ENCODE data around the gene HYOU1.
A peak's percentile ranks its signal among the peaks of the same experiment; 100 is the strongest.

HYOU1 gene

DNA sequence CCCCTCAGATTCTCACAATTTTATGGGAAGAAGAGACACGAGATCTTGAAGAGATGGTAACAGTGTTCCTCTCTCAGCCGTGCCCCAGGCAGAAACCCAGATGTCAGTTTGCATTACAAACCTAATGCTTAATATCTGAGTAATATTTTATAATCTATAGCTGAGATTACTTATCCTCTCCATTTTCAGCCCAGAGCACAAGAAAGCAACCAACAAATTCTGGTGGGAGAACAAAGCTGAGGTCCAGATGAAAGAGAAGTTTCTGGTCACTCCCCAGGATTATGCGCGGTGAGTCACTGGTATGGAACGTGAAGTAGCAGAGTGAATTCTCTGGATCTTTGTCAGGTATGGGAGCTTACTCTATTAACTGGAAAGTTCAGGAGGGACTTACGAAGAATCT, 58.2 kb downstream of the HYOU1 start:
- TF ChIP-seq, protein P1, sequence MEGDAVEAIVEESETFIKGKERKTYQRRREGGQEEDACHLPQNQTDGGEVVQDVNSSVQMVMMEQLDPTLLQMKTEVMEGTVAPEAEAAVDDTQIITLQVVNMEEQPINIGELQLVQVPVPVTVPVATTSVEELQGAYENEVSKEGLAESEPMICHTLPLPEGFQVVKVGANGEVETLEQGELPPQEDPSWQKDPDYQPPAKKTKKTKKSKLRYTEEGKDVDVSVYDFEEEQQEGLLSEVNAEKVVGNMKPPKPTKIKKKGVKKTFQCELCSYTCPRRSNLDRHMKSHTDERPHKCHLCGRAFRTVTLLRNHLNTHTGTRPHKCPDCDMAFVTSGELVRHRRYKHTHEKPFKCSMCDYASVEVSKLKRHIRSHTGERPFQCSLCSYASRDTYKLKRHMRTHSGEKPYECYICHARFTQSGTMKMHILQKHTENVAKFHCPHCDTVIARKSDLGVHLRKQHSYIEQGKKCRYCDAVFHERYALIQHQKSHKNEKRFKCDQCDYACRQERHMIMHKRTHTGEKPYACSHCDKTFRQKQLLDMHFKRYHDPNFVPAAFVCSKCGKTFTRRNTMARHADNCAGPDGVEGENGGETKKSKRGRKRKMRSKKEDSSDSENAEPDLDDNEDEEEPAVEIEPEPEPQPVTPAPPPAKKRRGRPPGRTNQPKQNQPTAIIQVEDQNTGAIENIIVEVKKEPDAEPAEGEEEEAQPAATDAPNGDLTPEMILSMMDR (IDR thresholded peaks at IDR 0.05; ENCODE audit: borderline replicate concordance, control extremely low read depth, extremely low read depth, insufficient read depth, missing control alignments), result no peak
- DNase-seq (ENCODE audit: low spot score), result no peak
- in situ Hi-C loops (cut with MboI; ENCODE audit: low sequenced_read_pairs, unreplicated experiment), result no loop called here

DNA sequence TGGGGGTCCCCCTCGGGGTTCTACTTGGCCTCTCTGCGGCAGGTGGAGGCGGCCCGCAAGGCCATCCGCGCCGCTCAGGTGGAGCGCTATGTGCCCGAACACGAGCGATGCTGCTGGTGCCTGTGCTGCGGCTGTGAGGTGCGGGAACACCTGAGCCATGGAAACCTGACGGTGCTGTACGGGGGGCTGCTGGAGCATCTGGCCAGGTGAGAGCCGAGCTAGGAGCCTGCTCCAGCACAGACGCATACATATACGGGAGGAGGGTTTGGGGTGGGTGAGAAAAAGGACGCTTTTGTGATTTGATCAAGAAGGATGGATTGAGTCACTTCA, 58.7 kb downstream of the HYOU1 start:
- TF ChIP-seq, protein P1 (IDR thresholded peaks at IDR 0.05; ENCODE audit: borderline replicate concordance, control extremely low read depth, extremely low read depth, insufficient read depth, missing control alignments), result no peak
- in situ Hi-C loops (cut with MboI; ENCODE audit: low sequenced_read_pairs, unreplicated experiment), result no loop called here
- no peak for DNase-seq (ENCODE audit: low spot score)

DNA sequence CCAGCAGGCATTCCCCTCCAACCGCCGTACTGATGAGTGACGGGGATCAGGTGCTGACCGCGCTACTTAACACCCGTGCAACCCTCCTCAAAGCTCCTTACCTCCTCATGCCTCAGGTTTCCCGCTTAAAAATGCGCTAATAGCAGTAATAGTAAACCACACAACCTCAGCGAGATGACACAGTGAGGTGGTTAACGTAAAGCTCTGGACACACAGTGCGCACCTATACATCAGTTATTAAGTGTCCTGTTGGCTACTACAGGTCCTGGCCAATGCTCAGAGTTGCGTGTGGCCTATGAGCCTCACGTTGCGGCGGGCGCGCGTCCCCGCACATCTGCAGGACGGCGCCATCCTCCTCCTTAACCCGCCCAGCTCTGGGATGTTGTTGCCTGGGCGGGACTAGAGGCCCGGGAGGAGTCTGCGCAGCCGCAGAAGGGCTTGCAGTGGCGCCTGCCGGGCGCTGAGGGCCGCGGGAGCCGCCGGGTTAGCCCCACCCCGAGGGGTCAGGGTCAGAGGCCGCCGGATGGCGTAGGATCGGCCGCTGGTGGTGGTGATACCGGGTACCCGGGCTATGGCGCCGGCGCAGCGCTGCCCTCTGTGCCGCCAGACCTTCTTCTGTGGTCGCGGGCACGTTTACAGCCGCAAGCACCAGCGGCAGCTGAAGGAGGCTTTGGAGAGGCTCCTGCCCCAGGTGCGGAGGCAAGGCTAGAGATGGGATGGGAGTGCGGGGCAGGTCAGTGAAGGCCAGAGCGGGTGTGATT, 59.2 kb downstream of the HYOU1 start, which contains the start of gene CENATAC:
Gene CENATAC, plus strand, starts transcription at position 512 of the 761 bp plus-strand sequence. Its CDS starts 60 bp downstream, at position 572.
- TF ChIP-seq, protein P1 (IDR thresholded peaks at IDR 0.05; ENCODE audit: borderline replicate concordance, control extremely low read depth, extremely low read depth, insufficient read depth, missing control alignments), result no peak
- in situ Hi-C loops (cut with MboI; ENCODE audit: low sequenced_read_pairs, unreplicated experiment), result no loop called here
- peak; percentile 99 for DNase-seq (ENCODE audit: low spot score)

DNA sequence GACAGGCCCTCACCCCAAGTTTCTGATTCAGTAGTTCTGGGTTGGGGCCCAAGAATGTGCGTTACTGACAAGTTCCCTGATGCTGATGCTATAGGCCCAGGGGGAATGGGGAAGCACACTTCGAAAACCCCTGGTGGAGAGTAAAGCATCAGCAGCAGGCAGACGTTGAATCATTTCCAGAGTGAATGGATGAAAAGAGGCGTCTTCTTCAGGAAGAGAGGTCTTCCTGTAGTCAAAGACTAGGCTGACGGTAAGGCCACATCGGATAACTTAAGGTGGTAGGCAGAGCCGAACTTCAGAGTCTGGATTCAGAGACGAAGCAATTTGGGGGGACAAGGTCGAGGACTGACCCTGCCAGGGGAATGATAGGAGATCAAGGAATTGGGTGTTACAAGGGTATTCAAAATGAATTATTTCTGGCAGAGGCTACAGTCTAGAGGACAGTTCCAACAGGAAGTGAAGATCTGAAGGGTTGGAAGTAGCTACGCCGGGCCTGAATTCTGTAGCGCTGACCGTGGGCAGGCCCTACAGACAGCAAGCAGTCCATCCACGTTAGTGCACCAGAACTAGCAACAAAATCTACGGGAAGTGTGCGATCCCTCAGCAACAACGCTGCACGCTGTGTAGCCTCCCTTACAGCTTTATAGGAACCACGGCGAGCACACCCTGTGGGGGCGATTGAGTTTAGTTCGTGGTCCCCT, 59.9 kb downstream of the HYOU1 start:
- peak; percentile 71 for DNase-seq (ENCODE audit: low spot score)
- TF ChIP-seq, protein P1 (IDR thresholded peaks at IDR 0.05; ENCODE audit: borderline replicate concordance, control extremely low read depth, extremely low read depth, insufficient read depth, missing control alignments), result peak; percentile 13
- in situ Hi-C loops (cut with MboI; ENCODE audit: low sequenced_read_pairs, unreplicated experiment), result no loop called here
